MM.1S (cell line): ENCODE results near the gene ADAMTS9.

Source experiments
- DNase-seq: peaks from one replicate; pipeline ENCODE4 v3.0.0-alpha.2; 2015
- H2AFZ ChIP-seq: fragments of 300-600 bp; sonication (generic); 2 replicates; pipeline ENCODE4 v1.6.0; 2016; ENCODE audit warnings: antibody characterized with exemption, low read length
- H3F3A ChIP-seq: fragments of 300-600 bp; sonication (generic); 2 replicates; pipeline ENCODE4 v1.6.1; 2016; ENCODE audit warnings: mild to moderate bottlenecking, antibody characterized with exemption, low read length, moderate library complexity, mixed read lengths; ENCODE audit not compliant: insufficient read depth
- H3K27ac ChIP-seq: fragments of 300-600 bp; sonication (generic); 2 replicates; pipeline ENCODE4 v1.5.1; 2016; ENCODE audit warnings: mild to moderate bottlenecking, low read length
- H3K27me3 ChIP-seq: fragments of 300-600 bp; sonication (generic); replicated peaks from 2 replicates; pipeline ENCODE4 v1.6.0; 2016; ENCODE audit warnings: low read length; ENCODE audit not compliant: insufficient read depth
- H3K36me3 ChIP-seq: fragments of 300-600 bp; sonication (generic); replicated peaks from 2 replicates; pipeline ENCODE4 v1.6.1; 2016; ENCODE audit warnings: mild to moderate bottlenecking, low read length, mixed read lengths; ENCODE audit not compliant: insufficient read depth
- H3K4me1 ChIP-seq: fragments of 300-600 bp; sonication (generic); 2 replicates; pipeline ENCODE4 v1.6.1; 2016; ENCODE audit warnings: low read length, mixed read lengths
- H3K4me2 ChIP-seq: fragments of 300-600 bp; sonication (generic); 2 replicates; pipeline ENCODE4 v1.6.0; 2016; ENCODE audit warnings: low read depth, low read length
- H3K4me3 ChIP-seq: fragments of 300-600 bp; sonication (generic); 2 replicates; pipeline ENCODE4 v1.5.1; 2016; ENCODE audit warnings: low read length, mixed read lengths
- H3K79me2 ChIP-seq: fragments of 300-600 bp; sonication (generic); 2 replicates; pipeline ENCODE4 v1.6.1; 2016; ENCODE audit warnings: mixed run types, low read length, mixed read lengths
- H3K9ac ChIP-seq: fragments of 300-600 bp; sonication (generic); 2 replicates; pipeline ENCODE4 v1.6.1; 2016; ENCODE audit warnings: low read length, mixed read lengths
- H3K9me2 ChIP-seq: fragments of 300-600 bp; sonication (generic); replicated peaks from 2 replicates; pipeline ENCODE4 v1.6.1; 2016; ENCODE audit warnings: mild to moderate bottlenecking, low read length, mixed read lengths; ENCODE audit not compliant: insufficient read depth
- H3K9me3 ChIP-seq: fragments of 300-600 bp; sonication (generic); replicated peaks from 2 replicates; pipeline ENCODE4 v1.6.1; 2016; ENCODE audit warnings: mild to moderate bottlenecking, low read length, mixed read lengths; ENCODE audit not compliant: insufficient read depth
- H4K20me1 ChIP-seq: fragments of 300-600 bp; sonication (generic); 2 replicates; pipeline ENCODE4 v1.6.1; 2016; ENCODE audit warnings: mild to moderate bottlenecking, low read length, moderate library complexity, mixed read lengths; ENCODE audit not compliant: insufficient read depth
- EZH2 ChIP-seq: fragments of 300-600 bp; sonication (generic); optimal IDR thresholded peaks from 2 replicates; pipeline ENCODE3; 2017; ENCODE audit warnings: low read depth, mild to moderate bottlenecking, antibody characterized with exemption, low read length, mixed read lengths
- EZH2phosphoT487 ChIP-seq: fragments of 300-600 bp; sonication (generic); IDR thresholded peaks from 2 replicates; pipeline ENCODE4 v1.6.1; 2018; ENCODE audit warnings: antibody characterized with exemption, low read length
- TF ChIP-seq, protein P1 (sequence below): fragments of 300-600 bp; sonication (generic); IDR thresholded peaks from 2 replicates; pipeline ENCODE4 v1.5.1; 2016; ENCODE audit warnings: antibody characterized with exemption, low read length, mixed read lengths

Gene ADAMTS9

GRCh38 chr3:64664397-64664796 is 23.4 kb downstream of the ADAMTS9 start:
- Histone ChIP-seq H4K20me1 (no peaks in the 10 kb centered on the region), H3K4me1 (no peaks in the 10 kb centered on the region), H3K79me2 (no peaks in the 10 kb centered on the region), H3K27me3 (no peaks in the 10 kb centered on the region), H3K9me3 (no peaks in the 10 kb centered on the region), H3K27ac (no peak overlapping the region), H3K4me2 (no peak overlapping the region), H3K4me3 (no peak overlapping the region), H3K9ac (no peak overlapping the region), H3K36me3 (no peaks in the 10 kb centered on the region), H3K9me2 (no peaks in the 10 kb centered on the region), H3F3A (no peaks in the 10 kb centered on the region), H2AFZ (no peak overlapping the region)
- TF ChIP-seq, protein P1, sequence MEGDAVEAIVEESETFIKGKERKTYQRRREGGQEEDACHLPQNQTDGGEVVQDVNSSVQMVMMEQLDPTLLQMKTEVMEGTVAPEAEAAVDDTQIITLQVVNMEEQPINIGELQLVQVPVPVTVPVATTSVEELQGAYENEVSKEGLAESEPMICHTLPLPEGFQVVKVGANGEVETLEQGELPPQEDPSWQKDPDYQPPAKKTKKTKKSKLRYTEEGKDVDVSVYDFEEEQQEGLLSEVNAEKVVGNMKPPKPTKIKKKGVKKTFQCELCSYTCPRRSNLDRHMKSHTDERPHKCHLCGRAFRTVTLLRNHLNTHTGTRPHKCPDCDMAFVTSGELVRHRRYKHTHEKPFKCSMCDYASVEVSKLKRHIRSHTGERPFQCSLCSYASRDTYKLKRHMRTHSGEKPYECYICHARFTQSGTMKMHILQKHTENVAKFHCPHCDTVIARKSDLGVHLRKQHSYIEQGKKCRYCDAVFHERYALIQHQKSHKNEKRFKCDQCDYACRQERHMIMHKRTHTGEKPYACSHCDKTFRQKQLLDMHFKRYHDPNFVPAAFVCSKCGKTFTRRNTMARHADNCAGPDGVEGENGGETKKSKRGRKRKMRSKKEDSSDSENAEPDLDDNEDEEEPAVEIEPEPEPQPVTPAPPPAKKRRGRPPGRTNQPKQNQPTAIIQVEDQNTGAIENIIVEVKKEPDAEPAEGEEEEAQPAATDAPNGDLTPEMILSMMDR: no peak
- no peak for TF ChIP-seq EZH2phosphoT487
- no peak for TF ChIP-seq EZH2
- DNase-seq: no peak

DNA sequence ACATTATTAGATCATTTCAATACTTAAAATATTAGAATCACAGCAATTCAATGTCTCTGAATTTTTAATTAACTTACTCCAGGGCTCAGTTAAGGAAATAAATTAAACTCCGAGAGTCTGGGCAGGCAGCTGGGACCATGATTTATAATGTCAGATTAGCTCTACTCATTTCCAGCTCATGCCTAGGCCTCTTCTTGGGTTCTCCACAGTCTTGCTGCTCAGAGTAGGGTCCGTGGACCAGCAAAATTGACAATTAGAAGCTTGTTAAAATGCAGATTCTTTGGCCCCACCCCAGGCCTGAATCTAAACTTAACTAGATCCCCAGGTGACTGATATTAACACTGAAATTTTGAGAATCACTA is 28.2 kb downstream of the ADAMTS9 start:
- Histone ChIP-seq H3K4me2 (no peak overlapping the region), H3K27me3 (no peaks in the 10 kb centered on the region), H3K36me3 (no peaks in the 10 kb centered on the region), H3K27ac (no peak overlapping the region), H3F3A (no peaks in the 10 kb centered on the region), H3K9me3 (no peaks in the 10 kb centered on the region), H3K4me1 (no peaks in the 10 kb centered on the region), H3K9ac (no peak overlapping the region), H4K20me1 (no peaks in the 10 kb centered on the region), H2AFZ (no peak overlapping the region), H3K9me2 (no peaks in the 10 kb centered on the region), H3K4me3 (no peak overlapping the region), H3K79me2 (no peaks in the 10 kb centered on the region)
- no peak for DNase-seq
- TF ChIP-seq, protein P1: no peak
- TF ChIP-seq EZH2phosphoT487: no peak
- no peak for TF ChIP-seq EZH2

DNA sequence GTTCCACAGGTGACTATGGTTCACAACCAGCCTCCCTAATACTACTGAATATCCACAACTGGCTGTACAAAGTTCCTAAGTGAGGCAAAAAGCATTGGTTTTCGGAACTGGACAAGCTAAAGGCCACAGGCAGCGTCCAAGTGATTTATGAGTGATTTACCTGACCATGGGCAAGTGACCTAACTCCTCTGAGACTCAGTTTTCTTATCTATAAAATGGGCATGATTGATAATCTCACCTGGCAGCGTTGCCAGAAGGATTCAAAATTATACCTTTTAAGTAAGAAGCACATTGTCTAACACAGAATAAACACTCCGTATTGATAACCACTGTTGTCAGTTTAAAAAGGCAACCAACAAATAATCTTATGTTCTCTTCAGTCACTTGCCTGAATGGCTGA is 29.8 kb downstream of the ADAMTS9 start:
- no peaks in the 10 kb centered on the region for H3F3A ChIP-seq
- no peak overlapping the region for H2AFZ ChIP-seq
- no peak overlapping the region for H3K27ac ChIP-seq
- no peak overlapping the region for H3K9ac ChIP-seq
- no peak overlapping the region for H3K4me3 ChIP-seq
- H3K4me1 ChIP-seq: no peaks in the 10 kb centered on the region
- DNase-seq: no peak
- no peaks in the 10 kb centered on the region for H4K20me1 ChIP-seq
- no peaks in the 10 kb centered on the region for H3K27me3 ChIP-seq
- TF ChIP-seq, protein P1: no peak
- no peak for TF ChIP-seq EZH2
- no peak for TF ChIP-seq EZH2phosphoT487
- no peaks in the 10 kb centered on the region for H3K9me3 ChIP-seq
- H3K36me3 ChIP-seq: no peaks in the 10 kb centered on the region
- H3K4me2 ChIP-seq: no peak overlapping the region
- no peaks in the 10 kb centered on the region for H3K79me2 ChIP-seq
- no peaks in the 10 kb centered on the region for H3K9me2 ChIP-seq
